Measurements from ENCODE around the gene CACTIN.

CACTIN gene

DNA sequence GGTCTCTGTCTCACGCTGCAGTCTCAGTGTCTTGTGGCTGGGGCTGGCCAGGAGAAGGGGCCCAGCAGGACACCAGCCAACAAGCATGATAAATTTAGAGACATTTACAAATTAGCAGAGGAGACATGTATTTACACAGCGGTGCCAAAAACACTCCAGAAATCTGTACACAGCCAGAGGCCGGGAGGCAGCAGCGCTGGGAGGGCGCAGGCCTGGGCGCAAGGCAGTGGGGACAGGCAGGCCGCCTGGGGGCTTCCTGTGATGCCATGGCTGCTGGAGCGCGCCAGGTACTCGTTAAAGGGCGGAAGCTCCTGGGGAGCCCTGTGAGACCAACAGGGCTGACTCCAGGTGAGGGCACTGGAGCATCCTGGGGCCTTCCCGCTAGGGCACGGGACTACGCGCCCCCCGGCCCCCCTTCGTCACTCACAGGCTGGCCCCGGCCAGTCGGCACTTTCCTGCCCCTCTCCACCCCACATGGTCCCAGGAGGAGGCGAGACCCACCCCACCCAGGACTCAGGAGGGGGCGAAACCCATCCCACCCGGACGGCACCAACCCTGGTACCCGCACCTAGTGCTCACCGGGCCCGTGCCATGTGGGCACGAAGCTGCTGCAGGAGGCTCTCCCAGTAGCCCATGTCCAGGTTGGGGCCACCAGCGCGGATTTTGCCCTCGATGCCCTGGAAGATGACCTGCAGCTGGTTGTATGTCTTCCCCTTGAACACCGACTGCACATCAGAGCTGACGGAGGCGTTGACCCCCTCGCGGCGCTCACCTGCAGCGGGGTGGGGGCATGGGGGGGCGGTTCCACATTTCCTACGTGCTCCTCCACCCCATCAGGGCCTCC, 12.6 kb downstream of the CACTIN start:
- no peak for TF ChIP-seq EP300 (IDR thresholded peaks at IDR 0.05; ENCODE audit: borderline replicate concordance)
- TF ChIP-seq, protein P1, sequence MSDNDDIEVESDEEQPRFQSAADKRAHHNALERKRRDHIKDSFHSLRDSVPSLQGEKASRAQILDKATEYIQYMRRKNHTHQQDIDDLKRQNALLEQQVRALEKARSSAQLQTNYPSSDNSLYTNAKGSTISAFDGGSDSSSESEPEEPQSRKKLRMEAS (IDR thresholded peaks at IDR 0.05), result no peak
- no peak for TF ChIP-seq CEBPB (IDR thresholded peaks at IDR 0.05)
- TF ChIP-seq TAF1 (IDR thresholded peaks at IDR 0.05; ENCODE audit: low read depth), result no peak
- TF ChIP-seq ZBTB7A (IDR thresholded peaks at IDR 0.05; ENCODE audit: low read depth), result no peak
- no peak for TF ChIP-seq CREB1 (IDR thresholded peaks at IDR 0.05; ENCODE audit: low read depth)
- no peak for TF ChIP-seq YY1 (IDR thresholded peaks at IDR 0.05; ENCODE audit: low read depth)
- TF ChIP-seq, protein P2, sequence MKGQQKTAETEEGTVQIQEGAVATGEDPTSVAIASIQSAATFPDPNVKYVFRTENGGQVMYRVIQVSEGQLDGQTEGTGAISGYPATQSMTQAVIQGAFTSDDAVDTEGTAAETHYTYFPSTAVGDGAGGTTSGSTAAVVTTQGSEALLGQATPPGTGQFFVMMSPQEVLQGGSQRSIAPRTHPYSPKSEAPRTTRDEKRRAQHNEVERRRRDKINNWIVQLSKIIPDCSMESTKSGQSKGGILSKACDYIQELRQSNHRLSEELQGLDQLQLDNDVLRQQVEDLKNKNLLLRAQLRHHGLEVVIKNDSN (IDR thresholded peaks at IDR 0.05), result no peak
- TF ChIP-seq FOXM1 (IDR thresholded peaks at IDR 0.05; ENCODE audit: borderline replicate concordance, low read depth), result no peak
- TF ChIP-seq TEAD4 (IDR thresholded peaks at IDR 0.05), result no peak
- TF ChIP-seq EGR1 (IDR thresholded peaks at IDR 0.05), result no peak
- TF ChIP-seq TCF12 (IDR thresholded peaks at IDR 0.05; ENCODE audit: low read depth), result no peak
- TF ChIP-seq, protein P3, sequence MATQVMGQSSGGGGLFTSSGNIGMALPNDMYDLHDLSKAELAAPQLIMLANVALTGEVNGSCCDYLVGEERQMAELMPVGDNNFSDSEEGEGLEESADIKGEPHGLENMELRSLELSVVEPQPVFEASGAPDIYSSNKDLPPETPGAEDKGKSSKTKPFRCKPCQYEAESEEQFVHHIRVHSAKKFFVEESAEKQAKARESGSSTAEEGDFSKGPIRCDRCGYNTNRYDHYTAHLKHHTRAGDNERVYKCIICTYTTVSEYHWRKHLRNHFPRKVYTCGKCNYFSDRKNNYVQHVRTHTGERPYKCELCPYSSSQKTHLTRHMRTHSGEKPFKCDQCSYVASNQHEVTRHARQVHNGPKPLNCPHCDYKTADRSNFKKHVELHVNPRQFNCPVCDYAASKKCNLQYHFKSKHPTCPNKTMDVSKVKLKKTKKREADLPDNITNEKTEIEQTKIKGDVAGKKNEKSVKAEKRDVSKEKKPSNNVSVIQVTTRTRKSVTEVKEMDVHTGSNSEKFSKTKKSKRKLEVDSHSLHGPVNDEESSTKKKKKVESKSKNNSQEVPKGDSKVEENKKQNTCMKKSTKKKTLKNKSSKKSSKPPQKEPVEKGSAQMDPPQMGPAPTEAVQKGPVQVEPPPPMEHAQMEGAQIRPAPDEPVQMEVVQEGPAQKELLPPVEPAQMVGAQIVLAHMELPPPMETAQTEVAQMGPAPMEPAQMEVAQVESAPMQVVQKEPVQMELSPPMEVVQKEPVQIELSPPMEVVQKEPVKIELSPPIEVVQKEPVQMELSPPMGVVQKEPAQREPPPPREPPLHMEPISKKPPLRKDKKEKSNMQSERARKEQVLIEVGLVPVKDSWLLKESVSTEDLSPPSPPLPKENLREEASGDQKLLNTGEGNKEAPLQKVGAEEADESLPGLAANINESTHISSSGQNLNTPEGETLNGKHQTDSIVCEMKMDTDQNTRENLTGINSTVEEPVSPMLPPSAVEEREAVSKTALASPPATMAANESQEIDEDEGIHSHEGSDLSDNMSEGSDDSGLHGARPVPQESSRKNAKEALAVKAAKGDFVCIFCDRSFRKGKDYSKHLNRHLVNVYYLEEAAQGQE (IDR thresholded peaks at IDR 0.05; ENCODE audit: low read depth), result no peak
- no peak for TF ChIP-seq RAD21 (IDR thresholded peaks at IDR 0.05; ENCODE audit: low read depth)
- TF ChIP-seq NFIC (IDR thresholded peaks at IDR 0.05), result no peak

DNA sequence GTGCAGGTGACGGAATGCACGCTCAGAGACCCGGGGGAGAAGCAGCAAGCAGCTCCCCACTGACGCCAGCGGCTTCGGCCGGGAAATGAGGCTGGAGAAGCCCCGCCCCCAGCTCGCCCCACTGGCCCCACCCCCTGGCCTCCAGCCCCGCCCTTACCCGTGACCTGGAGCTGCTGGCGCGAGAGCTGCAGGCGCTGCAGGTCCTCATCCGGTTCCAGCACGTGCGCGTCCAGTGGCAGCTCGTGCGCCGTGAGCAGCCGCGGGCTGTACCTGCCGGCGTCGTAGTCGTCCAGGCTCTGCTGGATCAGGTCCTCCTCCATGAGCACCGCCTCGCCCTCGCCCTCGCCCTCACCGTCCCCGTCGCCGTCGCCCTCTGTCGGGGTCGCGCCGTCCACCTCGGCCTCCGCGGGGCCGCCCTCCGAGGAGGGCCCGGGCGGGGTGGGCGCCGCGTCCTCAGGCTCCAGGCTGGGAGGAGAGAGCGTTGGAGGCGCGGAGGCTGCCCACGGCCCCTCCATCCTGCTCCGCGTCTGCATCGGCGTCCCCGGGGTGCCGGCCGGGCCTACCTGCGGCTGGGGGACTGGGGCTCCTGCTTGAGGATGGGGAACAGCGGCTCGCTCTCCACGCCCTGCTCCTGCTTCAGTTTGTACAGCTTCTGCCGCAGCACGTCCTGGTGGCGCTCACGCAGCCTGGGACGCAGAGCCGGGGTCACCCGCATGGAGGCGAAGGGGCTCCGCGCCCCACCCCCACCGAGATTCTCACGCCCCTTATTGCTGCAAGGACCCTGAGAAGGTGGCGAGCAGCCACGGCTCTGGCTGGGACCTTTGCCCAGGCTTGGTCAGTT, 13.5 kb downstream of the CACTIN start:
- TF ChIP-seq TCF12 (IDR thresholded peaks at IDR 0.05; ENCODE audit: low read depth) (no peak), NFIC (IDR thresholded peaks at IDR 0.05) (no peak), CREB1 (IDR thresholded peaks at IDR 0.05; ENCODE audit: low read depth) (no peak), YY1 (IDR thresholded peaks at IDR 0.05; ENCODE audit: low read depth) (no peak), EP300 (IDR thresholded peaks at IDR 0.05; ENCODE audit: borderline replicate concordance) (no peak), ZBTB7A (IDR thresholded peaks at IDR 0.05; ENCODE audit: low read depth) (no peak), EGR1 (IDR thresholded peaks at IDR 0.05) (no peak), CEBPB (IDR thresholded peaks at IDR 0.05) (no peak), RAD21 (IDR thresholded peaks at IDR 0.05; ENCODE audit: low read depth) (no peak), TAF1 (IDR thresholded peaks at IDR 0.05; ENCODE audit: low read depth) (no peak), TEAD4 (IDR thresholded peaks at IDR 0.05) (no peak), FOXM1 (IDR thresholded peaks at IDR 0.05; ENCODE audit: borderline replicate concordance, low read depth) (no peak)
- TF ChIP-seq, protein P1 (IDR thresholded peaks at IDR 0.05), result no peak
- TF ChIP-seq, protein P3 (IDR thresholded peaks at IDR 0.05; ENCODE audit: low read depth), result no peak
- TF ChIP-seq, protein P2 (IDR thresholded peaks at IDR 0.05), result no peak

DNA sequence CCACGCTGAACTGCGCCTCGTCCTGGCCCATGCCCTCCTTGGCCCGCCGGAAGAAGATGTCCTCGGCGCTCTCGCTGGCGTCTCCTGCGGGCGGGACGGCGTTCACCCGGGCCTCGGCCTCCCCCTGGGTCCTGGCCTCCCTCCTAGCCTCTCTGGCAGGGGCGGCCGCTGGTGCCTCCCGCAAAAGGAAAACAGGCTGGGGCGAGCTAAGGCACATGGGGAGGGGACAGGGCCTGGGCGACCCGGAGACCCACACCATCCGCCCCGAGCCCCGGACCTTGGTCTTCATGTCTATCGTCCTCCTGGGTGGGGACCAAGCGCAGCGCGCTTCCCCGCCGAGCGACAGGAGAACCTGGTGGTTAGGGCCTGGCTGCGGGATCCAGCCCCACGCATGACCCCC, 14.3 kb downstream of the CACTIN start:
- no peak for TF ChIP-seq FOXM1 (IDR thresholded peaks at IDR 0.05; ENCODE audit: borderline replicate concordance, low read depth)
- TF ChIP-seq RAD21 (IDR thresholded peaks at IDR 0.05; ENCODE audit: low read depth), result no peak
- no peak for TF ChIP-seq ZBTB7A (IDR thresholded peaks at IDR 0.05; ENCODE audit: low read depth)
- no peak for TF ChIP-seq NFIC (IDR thresholded peaks at IDR 0.05)
- TF ChIP-seq CEBPB (IDR thresholded peaks at IDR 0.05), result no peak
- TF ChIP-seq EGR1 (IDR thresholded peaks at IDR 0.05), result no peak
- no peak for TF ChIP-seq TCF12 (IDR thresholded peaks at IDR 0.05; ENCODE audit: low read depth)
- no peak for TF ChIP-seq TEAD4 (IDR thresholded peaks at IDR 0.05)
- TF ChIP-seq, protein P1 (IDR thresholded peaks at IDR 0.05), result no peak
- TF ChIP-seq, protein P3 (IDR thresholded peaks at IDR 0.05; ENCODE audit: low read depth), result no peak
- TF ChIP-seq, protein P2 (IDR thresholded peaks at IDR 0.05), result no peak
- TF ChIP-seq EP300 (IDR thresholded peaks at IDR 0.05; ENCODE audit: borderline replicate concordance), result no peak
- TF ChIP-seq TAF1 (IDR thresholded peaks at IDR 0.05; ENCODE audit: low read depth), result no peak
- TF ChIP-seq CREB1 (IDR thresholded peaks at IDR 0.05; ENCODE audit: low read depth), result no peak
- no peak for TF ChIP-seq YY1 (IDR thresholded peaks at IDR 0.05; ENCODE audit: low read depth)

Data from Ishikawa (cell line).